HepG2 (cell line): Measurements from ENCODE around the gene HHIPL1. TPM values are rescaled to one million over a fixed set of nuclear protein-coding genes. Genes with fewer than 3 reads are reported as not detected.

Experiments used
- ASH2L ChIP-seq: fragments of 300-600, 200-600 bp; sonication (generic); IDR thresholded peaks from 2 replicates; pipeline ENCODE4 v1.7.0; 2017; ENCODE audit warnings: low read depth, mild to moderate bottlenecking, moderate library complexity, mixed read lengths, low read length; ENCODE audit not compliant: insufficient read length
- CENPX ChIP-seq: sonication (generic); formaldehyde crosslinking; IDR thresholded peaks from 2 replicates; pipeline ENCODE4 v1.9.0; 2021; ENCODE audit warnings: mild to moderate bottlenecking, missing genetic modification reagents, moderate library complexity
- EP300 ChIP-seq, 3 experiments: sonication (generic) in 1 of 3; formaldehyde crosslinking in 1 of 3; IDR thresholded peaks; 2 replicates each; pipeline versions ENCODE4 v1.5.1 to v1.6.1; 2011 to 2020; ENCODE audit warnings: low read depth in 2 of 3, low read length in 2 of 3, borderline replicate concordance in 1 of 3, improper control_type of control experiment in 1 of 3, mild to moderate bottlenecking in 1 of 3, missing genetic modification reagents in 1 of 3, moderate library complexity in 1 of 3
- HES4 ChIP-seq: sonication (generic); formaldehyde crosslinking; IDR thresholded peaks from 2 replicates; pipeline ENCODE4 v1.9.0; 2021; ENCODE audit warnings: mild to moderate bottlenecking, missing genetic modification reagents, borderline replicate concordance
- KDM1A ChIP-seq: IDR thresholded peaks from 2 replicates; pipeline ENCODE4 v1.6.1; 2016; ENCODE audit warnings: missing compliant biosample characterization
- MAZ ChIP-seq, 2 experiments: sonication (generic) in 1 of 2; formaldehyde crosslinking in 1 of 2; IDR thresholded peaks; 2 replicates each; pipeline versions ENCODE4 v1.5.0 to v1.6.1; 2012 to 2020; ENCODE audit warnings: low read depth in 2 of 2, mild to moderate bottlenecking in 2 of 2, borderline replicate concordance in 1 of 2, improper control_type of control experiment in 1 of 2, low read length in 1 of 2, missing genetic modification reagents in 1 of 2, moderate library complexity in 1 of 2
- MTF1 ChIP-seq: sonication (generic); formaldehyde crosslinking; IDR thresholded peaks from 2 replicates; pipeline ENCODE4 v1.5.0; 2020; ENCODE audit warnings: missing genetic modification reagents
- RAD21 ChIP-seq: fragments of 450-650 bp; formaldehyde crosslinking; IDR thresholded peaks from 2 replicates; pipeline ENCODE4 v1.5.0; 2020; ENCODE audit warnings: mild to moderate bottlenecking
- SKI ChIP-seq: fragments of 450-650 bp; IDR thresholded peaks from one replicate; pipeline ENCODE4 v1.6.1; 2018; ENCODE audit warnings: mild to moderate bottlenecking; ENCODE audit not compliant: partially characterized antibody
- ZNF180 ChIP-seq: sonication (generic); formaldehyde crosslinking; IDR thresholded peaks from 2 replicates; pipeline ENCODE4 v1.4.0; 2020; ENCODE audit warnings: low read depth, missing genetic modification reagents, borderline replicate concordance
- ZNF367 ChIP-seq: sonication (generic); formaldehyde crosslinking; IDR thresholded peaks from 2 replicates; pipeline ENCODE4 v1.4.0; 2020; ENCODE audit warnings: missing genetic modification reagents, borderline replicate concordance
- ZNF703 ChIP-seq: sonication (generic); formaldehyde crosslinking; IDR thresholded peaks from 2 replicates; pipeline ENCODE4 v1.5.1; 2020; ENCODE audit warnings: missing genetic modification reagents, mild to moderate bottlenecking, moderate library complexity, borderline replicate concordance
- polyA plus RNA-seq, 8 experiments: library from polyadenylated mRNA; depleted of rRNA in 3 of 8; stranded (reverse) in 7 of 8; unstranded in 1 of 8; fragments of >200 nt; fragmentation: Illumina TruSeq in 4 of 8; extraction: Trizol in 4 of 8; gene quantifications; 2 replicates each; pipeline versions ENCODE4 v1.2.1 to v1.2.3, GENCODE V29; 2011 to 2016; ENCODE audit warnings: low read depth in 4 of 8, missing spikeins in 1 of 8, mixed read lengths in 1 of 8; ENCODE audit not compliant: insufficient read depth in 1 of 8
- total RNA-seq, 5 experiments: library from RNA; depleted of rRNA; stranded (reverse); fragments of >200 nt; fragmentation: Illumina TruSeq; extraction: Trizol; gene quantifications; 2 replicates each; pipeline ENCODE4 v1.2.3, GENCODE V29; 2016; ENCODE audit warnings: low read depth in 1 of 5
- TF ChIP-seq, protein P1 (sequence below): sonication (generic); formaldehyde crosslinking; IDR thresholded peaks from 2 replicates; pipeline ENCODE4 v1.8.1; 2023; ENCODE audit warnings: mild to moderate bottlenecking, inconsistent platforms, moderate library complexity, missing genetic modification reagents, borderline replicate concordance
- TF ChIP-seq, protein P2 (sequence below): sonication (generic); formaldehyde crosslinking; IDR thresholded peaks from 2 replicates; pipeline ENCODE4 v1.5.0; 2020; ENCODE audit warnings: missing genetic modification reagents, mild to moderate bottlenecking, borderline replicate concordance
- TF ChIP-seq, protein P3 (sequence below): sonication (generic); formaldehyde crosslinking; IDR thresholded peaks from 2 replicates; pipeline ENCODE4 v1.9.0; 2021; ENCODE audit warnings: mild to moderate bottlenecking, missing genetic modification reagents
- TF ChIP-seq, protein P4 (sequence below): IDR thresholded peaks from 2 replicates; pipeline ENCODE4 v1.6.1; 2016
- TF ChIP-seq, protein P5 (sequence below): IDR thresholded peaks from 2 replicates; pipeline ENCODE4 v1.6.1; 2018; ENCODE audit warnings: missing genetic modification reagents

The HHIPL1 gene
- total and polyA plus RNA-seq, 2 of the 13 experiments (the other 11 are each of a cell fraction or from before 2014, with no cell fraction given): not detected

DNA sequence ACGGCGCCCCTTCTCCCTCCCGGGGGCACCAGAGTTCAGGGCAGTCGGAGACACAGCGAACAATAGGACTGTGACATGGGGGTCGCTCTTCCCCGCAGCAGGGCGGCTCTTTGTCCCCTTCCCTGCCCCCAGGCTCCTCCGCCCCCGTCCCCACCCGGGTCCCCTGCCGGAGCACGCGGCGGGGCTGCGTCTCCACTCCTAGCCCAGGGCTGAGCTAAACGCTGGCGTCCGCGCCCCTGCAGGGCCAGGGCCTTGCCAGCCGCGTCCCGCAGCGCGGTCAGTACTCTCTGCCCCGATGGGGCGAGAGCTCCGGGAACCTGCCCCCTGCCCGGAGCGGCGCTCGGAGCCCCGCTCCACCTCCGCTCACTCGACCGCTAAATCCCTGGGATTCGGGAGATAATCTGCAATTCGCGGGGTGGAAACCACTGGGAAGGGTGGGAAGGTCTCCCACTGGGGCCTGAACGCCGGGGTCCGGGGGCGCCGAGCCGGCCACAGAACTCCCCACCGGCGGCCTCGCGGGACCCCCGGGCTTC lies 40.1 kb upstream of the HHIPL1 start (continued):
- TF ChIP-seq ZNF367 (CRISPR knock-in tag) (no peak), KDM1A (CRISPR knock-in tag) (no peak), ASH2L (peak; percentile 35), MTF1 (CRISPR knock-in tag) (no peak), HES4 (no peak), CENPX (CRISPR knock-in tag) (no peak), RAD21 (0 out of 2 replicates have a peak, but pooled peaks have one; percentile 10), ZNF180 (CRISPR knock-in tag) (no peak), ZNF703 (CRISPR knock-in tag) (no peak), SKI (no peak), MAZ (IDR thresholded peaks at IDR 0.05; ENCODE audit: borderline replicate concordance, low read depth, low read length) (no peak), MAZ (CRISPR knock-in tag; IDR thresholded peaks at IDR 0.05; ENCODE audit: low read depth) (0 out of 2 replicates have a peak, but pooled peaks have one; percentile 15), EP300 (IDR thresholded peaks at IDR 0.05; ENCODE audit: low read depth in 2 of 2, low read length in 2 of 2) (no peak), EP300 (CRISPR knock-in tag; IDR thresholded peaks at IDR 0.05; ENCODE audit: borderline replicate concordance) (no peak)
- TF ChIP-seq, protein P1, sequence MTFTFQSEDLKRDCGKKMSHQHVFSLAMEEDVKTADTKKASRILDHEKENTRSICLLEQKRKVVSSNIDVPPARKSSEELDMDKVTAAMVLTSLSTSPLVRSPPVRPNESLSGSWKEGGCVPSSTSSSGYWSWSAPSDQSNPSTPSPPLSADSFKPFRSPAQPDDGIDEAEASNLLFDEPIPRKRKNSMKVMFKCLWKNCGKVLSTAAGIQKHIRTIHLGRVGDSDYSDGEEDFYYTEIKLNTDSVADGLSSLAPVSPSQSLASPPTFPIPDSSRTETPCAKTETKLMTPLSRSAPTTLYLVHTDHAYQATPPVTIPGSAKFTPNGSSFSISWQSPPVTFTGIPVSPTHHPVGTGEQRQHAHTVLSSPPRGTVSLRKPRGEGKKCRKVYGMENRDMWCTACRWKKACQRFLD (CRISPR knock-in tag): no peak
- TF ChIP-seq, protein P2, sequence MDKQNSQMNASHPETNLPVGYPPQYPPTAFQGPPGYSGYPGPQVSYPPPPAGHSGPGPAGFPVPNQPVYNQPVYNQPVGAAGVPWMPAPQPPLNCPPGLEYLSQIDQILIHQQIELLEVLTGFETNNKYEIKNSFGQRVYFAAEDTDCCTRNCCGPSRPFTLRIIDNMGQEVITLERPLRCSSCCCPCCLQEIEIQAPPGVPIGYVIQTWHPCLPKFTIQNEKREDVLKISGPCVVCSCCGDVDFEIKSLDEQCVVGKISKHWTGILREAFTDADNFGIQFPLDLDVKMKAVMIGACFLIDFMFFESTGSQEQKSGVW (CRISPR knock-in tag): no peak
- TF ChIP-seq, protein P3, sequence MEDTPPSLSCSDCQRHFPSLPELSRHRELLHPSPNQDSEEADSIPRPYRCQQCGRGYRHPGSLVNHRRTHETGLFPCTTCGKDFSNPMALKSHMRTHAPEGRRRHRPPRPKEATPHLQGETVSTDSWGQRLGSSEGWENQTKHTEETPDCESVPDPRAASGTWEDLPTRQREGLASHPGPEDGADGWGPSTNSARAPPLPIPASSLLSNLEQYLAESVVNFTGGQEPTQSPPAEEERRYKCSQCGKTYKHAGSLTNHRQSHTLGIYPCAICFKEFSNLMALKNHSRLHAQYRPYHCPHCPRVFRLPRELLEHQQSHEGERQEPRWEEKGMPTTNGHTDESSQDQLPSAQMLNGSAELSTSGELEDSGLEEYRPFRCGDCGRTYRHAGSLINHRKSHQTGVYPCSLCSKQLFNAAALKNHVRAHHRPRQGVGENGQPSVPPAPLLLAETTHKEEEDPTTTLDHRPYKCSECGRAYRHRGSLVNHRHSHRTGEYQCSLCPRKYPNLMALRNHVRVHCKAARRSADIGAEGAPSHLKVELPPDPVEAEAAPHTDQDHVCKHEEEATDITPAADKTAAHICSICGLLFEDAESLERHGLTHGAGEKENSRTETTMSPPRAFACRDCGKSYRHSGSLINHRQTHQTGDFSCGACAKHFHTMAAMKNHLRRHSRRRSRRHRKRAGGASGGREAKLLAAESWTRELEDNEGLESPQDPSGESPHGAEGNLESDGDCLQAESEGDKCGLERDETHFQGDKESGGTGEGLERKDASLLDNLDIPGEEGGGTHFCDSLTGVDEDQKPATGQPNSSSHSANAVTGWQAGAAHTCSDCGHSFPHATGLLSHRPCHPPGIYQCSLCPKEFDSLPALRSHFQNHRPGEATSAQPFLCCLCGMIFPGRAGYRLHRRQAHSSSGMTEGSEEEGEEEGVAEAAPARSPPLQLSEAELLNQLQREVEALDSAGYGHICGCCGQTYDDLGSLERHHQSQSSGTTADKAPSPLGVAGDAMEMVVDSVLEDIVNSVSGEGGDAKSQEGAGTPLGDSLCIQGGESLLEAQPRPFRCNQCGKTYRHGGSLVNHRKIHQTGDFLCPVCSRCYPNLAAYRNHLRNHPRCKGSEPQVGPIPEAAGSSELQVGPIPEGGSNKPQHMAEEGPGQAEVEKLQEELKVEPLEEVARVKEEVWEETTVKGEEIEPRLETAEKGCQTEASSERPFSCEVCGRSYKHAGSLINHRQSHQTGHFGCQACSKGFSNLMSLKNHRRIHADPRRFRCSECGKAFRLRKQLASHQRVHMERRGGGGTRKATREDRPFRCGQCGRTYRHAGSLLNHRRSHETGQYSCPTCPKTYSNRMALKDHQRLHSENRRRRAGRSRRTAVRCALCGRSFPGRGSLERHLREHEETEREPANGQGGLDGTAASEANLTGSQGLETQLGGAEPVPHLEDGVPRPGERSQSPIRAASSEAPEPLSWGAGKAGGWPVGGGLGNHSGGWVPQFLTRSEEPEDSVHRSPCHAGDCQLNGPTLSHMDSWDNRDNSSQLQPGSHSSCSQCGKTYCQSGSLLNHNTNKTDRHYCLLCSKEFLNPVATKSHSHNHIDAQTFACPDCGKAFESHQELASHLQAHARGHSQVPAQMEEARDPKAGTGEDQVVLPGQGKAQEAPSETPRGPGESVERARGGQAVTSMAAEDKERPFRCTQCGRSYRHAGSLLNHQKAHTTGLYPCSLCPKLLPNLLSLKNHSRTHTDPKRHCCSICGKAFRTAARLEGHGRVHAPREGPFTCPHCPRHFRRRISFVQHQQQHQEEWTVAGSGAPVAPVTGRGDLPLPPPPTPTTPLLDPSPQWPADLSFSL (CRISPR knock-in tag): no peak
- TF ChIP-seq, protein P4, sequence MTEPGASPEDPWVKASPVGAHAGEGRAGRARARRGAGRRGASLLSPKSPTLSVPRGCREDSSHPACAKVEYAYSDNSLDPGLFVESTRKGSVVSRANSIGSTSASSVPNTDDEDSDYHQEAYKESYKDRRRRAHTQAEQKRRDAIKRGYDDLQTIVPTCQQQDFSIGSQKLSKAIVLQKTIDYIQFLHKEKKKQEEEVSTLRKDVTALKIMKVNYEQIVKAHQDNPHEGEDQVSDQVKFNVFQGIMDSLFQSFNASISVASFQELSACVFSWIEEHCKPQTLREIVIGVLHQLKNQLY (CRISPR knock-in tag): no peak
- TF ChIP-seq, protein P5, sequence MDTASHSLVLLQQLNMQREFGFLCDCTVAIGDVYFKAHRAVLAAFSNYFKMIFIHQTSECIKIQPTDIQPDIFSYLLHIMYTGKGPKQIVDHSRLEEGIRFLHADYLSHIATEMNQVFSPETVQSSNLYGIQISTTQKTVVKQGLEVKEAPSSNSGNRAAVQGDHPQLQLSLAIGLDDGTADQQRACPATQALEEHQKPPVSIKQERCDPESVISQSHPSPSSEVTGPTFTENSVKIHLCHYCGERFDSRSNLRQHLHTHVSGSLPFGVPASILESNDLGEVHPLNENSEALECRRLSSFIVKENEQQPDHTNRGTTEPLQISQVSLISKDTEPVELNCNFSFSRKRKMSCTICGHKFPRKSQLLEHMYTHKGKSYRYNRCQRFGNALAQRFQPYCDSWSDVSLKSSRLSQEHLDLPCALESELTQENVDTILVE (CRISPR knock-in tag): no peak
